HL-60 (cell line): ENCODE data around the gene CCDC92.

Source experiments
- GABPA ChIP-seq: IDR thresholded peaks from 2 replicates; pipeline ENCODE4 v1.6.1; 2012; ENCODE audit warnings: low read depth
- POLR2AphosphoS5 ChIP-seq: IDR thresholded peaks from 2 replicates; pipeline ENCODE4 v1.6.1; 2012; ENCODE audit warnings: low read depth
- SPI1 ChIP-seq: IDR thresholded peaks from 2 replicates; pipeline ENCODE4 v1.6.1; 2012; ENCODE audit warnings: low read depth, mild to moderate bottlenecking, borderline replicate concordance
- TF ChIP-seq, protein P1 (sequence below): IDR thresholded peaks from one replicate; pipeline ENCODE4 v1.5.1; 2011; ENCODE audit warnings: low read length, control low read depth, inconsistent platforms; ENCODE audit not compliant: insufficient read depth
- TF ChIP-seq, protein P2 (sequence below): IDR thresholded peaks from 2 replicates; pipeline ENCODE4 v1.6.1; 2012; ENCODE audit warnings: low read depth; ENCODE audit not compliant: insufficient replicate concordance

DNA sequence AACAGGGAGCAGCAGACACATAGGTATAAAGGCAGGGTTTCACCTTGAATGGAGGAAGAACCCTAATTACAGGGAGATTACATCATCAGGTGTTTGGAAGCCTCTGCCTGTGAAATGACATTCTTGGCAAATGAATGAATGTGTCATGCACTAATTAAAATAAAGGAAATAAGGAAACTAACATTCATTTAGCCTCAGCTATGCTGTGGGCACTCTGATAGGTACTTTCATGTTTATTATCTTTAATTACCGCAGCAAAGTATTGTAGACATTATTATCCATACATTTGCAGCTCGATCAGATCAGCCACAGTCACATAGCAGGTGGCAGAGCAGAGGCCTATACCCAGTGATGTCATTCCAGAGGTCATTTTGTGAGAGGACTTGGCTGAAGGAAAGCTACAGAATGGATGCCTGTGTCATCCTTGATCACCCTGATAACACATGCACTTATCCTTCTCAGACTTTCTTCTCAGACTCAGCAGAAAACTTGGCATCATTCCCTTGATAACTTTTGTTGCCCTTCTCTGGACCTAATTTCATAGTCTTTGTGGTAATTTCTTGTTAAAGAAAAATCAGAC, 18.8 kb upstream of the CCDC92 start:
- TF ChIP-seq, protein P1, sequence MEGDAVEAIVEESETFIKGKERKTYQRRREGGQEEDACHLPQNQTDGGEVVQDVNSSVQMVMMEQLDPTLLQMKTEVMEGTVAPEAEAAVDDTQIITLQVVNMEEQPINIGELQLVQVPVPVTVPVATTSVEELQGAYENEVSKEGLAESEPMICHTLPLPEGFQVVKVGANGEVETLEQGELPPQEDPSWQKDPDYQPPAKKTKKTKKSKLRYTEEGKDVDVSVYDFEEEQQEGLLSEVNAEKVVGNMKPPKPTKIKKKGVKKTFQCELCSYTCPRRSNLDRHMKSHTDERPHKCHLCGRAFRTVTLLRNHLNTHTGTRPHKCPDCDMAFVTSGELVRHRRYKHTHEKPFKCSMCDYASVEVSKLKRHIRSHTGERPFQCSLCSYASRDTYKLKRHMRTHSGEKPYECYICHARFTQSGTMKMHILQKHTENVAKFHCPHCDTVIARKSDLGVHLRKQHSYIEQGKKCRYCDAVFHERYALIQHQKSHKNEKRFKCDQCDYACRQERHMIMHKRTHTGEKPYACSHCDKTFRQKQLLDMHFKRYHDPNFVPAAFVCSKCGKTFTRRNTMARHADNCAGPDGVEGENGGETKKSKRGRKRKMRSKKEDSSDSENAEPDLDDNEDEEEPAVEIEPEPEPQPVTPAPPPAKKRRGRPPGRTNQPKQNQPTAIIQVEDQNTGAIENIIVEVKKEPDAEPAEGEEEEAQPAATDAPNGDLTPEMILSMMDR = no peak
- TF ChIP-seq GABPA = no peak
- TF ChIP-seq POLR2AphosphoS5 = no peak
- TF ChIP-seq, protein P2, sequence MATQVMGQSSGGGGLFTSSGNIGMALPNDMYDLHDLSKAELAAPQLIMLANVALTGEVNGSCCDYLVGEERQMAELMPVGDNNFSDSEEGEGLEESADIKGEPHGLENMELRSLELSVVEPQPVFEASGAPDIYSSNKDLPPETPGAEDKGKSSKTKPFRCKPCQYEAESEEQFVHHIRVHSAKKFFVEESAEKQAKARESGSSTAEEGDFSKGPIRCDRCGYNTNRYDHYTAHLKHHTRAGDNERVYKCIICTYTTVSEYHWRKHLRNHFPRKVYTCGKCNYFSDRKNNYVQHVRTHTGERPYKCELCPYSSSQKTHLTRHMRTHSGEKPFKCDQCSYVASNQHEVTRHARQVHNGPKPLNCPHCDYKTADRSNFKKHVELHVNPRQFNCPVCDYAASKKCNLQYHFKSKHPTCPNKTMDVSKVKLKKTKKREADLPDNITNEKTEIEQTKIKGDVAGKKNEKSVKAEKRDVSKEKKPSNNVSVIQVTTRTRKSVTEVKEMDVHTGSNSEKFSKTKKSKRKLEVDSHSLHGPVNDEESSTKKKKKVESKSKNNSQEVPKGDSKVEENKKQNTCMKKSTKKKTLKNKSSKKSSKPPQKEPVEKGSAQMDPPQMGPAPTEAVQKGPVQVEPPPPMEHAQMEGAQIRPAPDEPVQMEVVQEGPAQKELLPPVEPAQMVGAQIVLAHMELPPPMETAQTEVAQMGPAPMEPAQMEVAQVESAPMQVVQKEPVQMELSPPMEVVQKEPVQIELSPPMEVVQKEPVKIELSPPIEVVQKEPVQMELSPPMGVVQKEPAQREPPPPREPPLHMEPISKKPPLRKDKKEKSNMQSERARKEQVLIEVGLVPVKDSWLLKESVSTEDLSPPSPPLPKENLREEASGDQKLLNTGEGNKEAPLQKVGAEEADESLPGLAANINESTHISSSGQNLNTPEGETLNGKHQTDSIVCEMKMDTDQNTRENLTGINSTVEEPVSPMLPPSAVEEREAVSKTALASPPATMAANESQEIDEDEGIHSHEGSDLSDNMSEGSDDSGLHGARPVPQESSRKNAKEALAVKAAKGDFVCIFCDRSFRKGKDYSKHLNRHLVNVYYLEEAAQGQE = no peak
- no peak for TF ChIP-seq SPI1
